ENCODE measurements around the gene PLD5.

The PLD5 gene

GRCh38 chr1:242086706-242087105, 437.8 kb downstream of the PLD5 start:
- no peak overlapping the region for H2BK120ac ChIP-seq (ENCODE audit: low read depth, low read length)
- no peaks in the 10 kb centered on the region for H3K36me3 ChIP-seq (ENCODE audit: control insufficient read depth in 1 of 2, insufficient read depth in 2 of 2, low read depth in 1 of 2, low read length in 2 of 2)
- H3K23ac ChIP-seq (ENCODE audit: low read length in 2 of 2) = no peak overlapping the region
- H4K91ac ChIP-seq (ENCODE audit: low read length) = no peak overlapping the region
- WGBS = 35% methylated on average over 1 of the region's 1 CpG
- H3K18ac ChIP-seq (ENCODE audit: low read depth in 1 of 2, low read length in 2 of 2) = no peak overlapping the region
- H2AFZ ChIP-seq (ENCODE audit: low read depth, low read length) = no peak overlapping the region
- no peak overlapping the region for H3K14ac ChIP-seq (ENCODE audit: low read length in 2 of 2)
- H3K9ac ChIP-seq (ENCODE audit: low read length) = no peak overlapping the region
- no peaks in the 10 kb centered on the region for H3K79me1 ChIP-seq (replicated peaks; ENCODE audit: low read length, poor library complexity, severe bottlenecking)
- no peak overlapping the region for H4K8ac ChIP-seq (ENCODE audit: low read length)
- H3K4me2 ChIP-seq (ENCODE audit: low read length, poor library complexity, severe bottlenecking) = no peak overlapping the region
- no peaks in the 10 kb centered on the region for H3K9me3 ChIP-seq (ENCODE audit: control insufficient read depth, low read length)
- H3K4ac ChIP-seq (ENCODE audit: low read depth in 1 of 2, low read length in 2 of 2) = no peak overlapping the region
- no peak for DNase-seq
- H2BK15ac ChIP-seq (ENCODE audit: low read depth, poor library complexity, severe bottlenecking) = no peak overlapping the region
- H2BK5ac ChIP-seq (ENCODE audit: low read depth, low read length, poor library complexity, severe bottlenecking) = no peak overlapping the region
- no peak overlapping the region for H3K4me3 ChIP-seq (ENCODE audit: insufficient read depth in 1 of 2, low read depth in 1 of 2, low read length in 2 of 2)
- peaks cover 1% of the 10 kb centered on the region for H3K4me1 ChIP-seq (ENCODE audit: control insufficient read depth, insufficient read depth, low read depth, low read length)
- H3K27me3 ChIP-seq (ENCODE audit: control insufficient read depth in 1 of 2, insufficient read depth in 1 of 2, low read length in 2 of 2) = no peaks in the 10 kb centered on the region
- H3K27ac ChIP-seq (ENCODE audit: low read length, poor library complexity, severe bottlenecking) = no peak overlapping the region
- H2BK12ac ChIP-seq (ENCODE audit: low read length in 2 of 2) = no peak overlapping the region
- H2AK5ac ChIP-seq (ENCODE audit: low read length, severe bottlenecking) = no peak overlapping the region

GRCh38 chr1:242086093-242086492, 438.4 kb downstream of the PLD5 start:
- Histone ChIP-seq H2BK12ac (ENCODE audit: low read length in 2 of 2) (no peak overlapping the region), H4K91ac (ENCODE audit: low read length) (no peak overlapping the region), H3K27ac (ENCODE audit: low read length, poor library complexity, severe bottlenecking) (no peak overlapping the region), H3K23ac (ENCODE audit: low read length in 2 of 2) (no peak overlapping the region), H3K4ac (ENCODE audit: low read depth in 1 of 2, low read length in 2 of 2) (no peak overlapping the region), H3K9me3 (ENCODE audit: control insufficient read depth, low read length) (no peaks in the 10 kb centered on the region), H3K4me3 (ENCODE audit: insufficient read depth in 1 of 2, low read depth in 1 of 2, low read length in 2 of 2) (no peak overlapping the region), H3K36me3 (ENCODE audit: control insufficient read depth in 1 of 2, insufficient read depth in 2 of 2, low read depth in 1 of 2, low read length in 2 of 2) (no peaks in the 10 kb centered on the region), H2AFZ (ENCODE audit: low read depth, low read length) (no peak overlapping the region), H2BK120ac (ENCODE audit: low read depth, low read length) (no peak overlapping the region), H3K14ac (ENCODE audit: low read length in 2 of 2) (no peak overlapping the region), H2BK5ac (ENCODE audit: low read depth, low read length, poor library complexity, severe bottlenecking) (no peak overlapping the region), H4K8ac (ENCODE audit: low read length) (no peak overlapping the region), H2BK15ac (ENCODE audit: low read depth, poor library complexity, severe bottlenecking) (no peak overlapping the region), H2AK5ac (ENCODE audit: low read length, severe bottlenecking) (no peak overlapping the region), H3K9ac (ENCODE audit: low read length) (no peak overlapping the region), H3K27me3 (ENCODE audit: control insufficient read depth in 1 of 2, insufficient read depth in 1 of 2, low read length in 2 of 2) (no peaks in the 10 kb centered on the region), H3K79me1 (replicated peaks; ENCODE audit: low read length, poor library complexity, severe bottlenecking) (no peaks in the 10 kb centered on the region), H3K4me1 (ENCODE audit: control insufficient read depth, insufficient read depth, low read depth, low read length) (peaks cover 4% of the 10 kb centered on the region), H3K18ac (ENCODE audit: low read depth in 1 of 2, low read length in 2 of 2) (no peak overlapping the region), H3K4me2 (ENCODE audit: low read length, poor library complexity, severe bottlenecking) (no peak overlapping the region)
- no peak for DNase-seq
- 67% methylated on average over 3 of the region's 3 CpGs for WGBS

GRCh38 chr1:242083742-242084141, 440.8 kb downstream of the PLD5 start:
- Histone ChIP-seq H4K91ac (ENCODE audit: low read length) (no peak overlapping the region), H3K27ac (ENCODE audit: low read length, poor library complexity, severe bottlenecking) (no peak overlapping the region), H3K4me2 (ENCODE audit: low read length, poor library complexity, severe bottlenecking) (no peak overlapping the region), H3K36me3 (ENCODE audit: control insufficient read depth in 1 of 2, insufficient read depth in 2 of 2, low read depth in 1 of 2, low read length in 2 of 2) (no peaks in the 10 kb centered on the region), H3K9me3 (ENCODE audit: control insufficient read depth, low read length) (no peaks in the 10 kb centered on the region), H2BK12ac (ENCODE audit: low read length in 2 of 2) (no peak overlapping the region), H3K4me3 (ENCODE audit: insufficient read depth in 1 of 2, low read depth in 1 of 2, low read length in 2 of 2) (no peak overlapping the region), H2BK5ac (ENCODE audit: low read depth, low read length, poor library complexity, severe bottlenecking) (no peak overlapping the region), H3K23ac (ENCODE audit: low read length in 2 of 2) (no peak overlapping the region), H3K4me1 (ENCODE audit: control insufficient read depth, insufficient read depth, low read depth, low read length) (peaks cover 4% of the 10 kb centered on the region), H3K9ac (ENCODE audit: low read length) (no peak overlapping the region), H3K14ac (ENCODE audit: low read length in 2 of 2) (no peak overlapping the region), H3K79me1 (replicated peaks; ENCODE audit: low read length, poor library complexity, severe bottlenecking) (no peaks in the 10 kb centered on the region), H2AFZ (ENCODE audit: low read depth, low read length) (no peak overlapping the region), H2BK15ac (ENCODE audit: low read depth, poor library complexity, severe bottlenecking) (no peak overlapping the region), H2AK5ac (ENCODE audit: low read length, severe bottlenecking) (no peak overlapping the region), H3K18ac (ENCODE audit: low read depth in 1 of 2, low read length in 2 of 2) (no peak overlapping the region), H3K27me3 (ENCODE audit: control insufficient read depth in 1 of 2, insufficient read depth in 1 of 2, low read length in 2 of 2) (no peaks in the 10 kb centered on the region), H4K8ac (ENCODE audit: low read length) (no peak overlapping the region), H3K4ac (ENCODE audit: low read depth in 1 of 2, low read length in 2 of 2) (no peak overlapping the region), H2BK120ac (ENCODE audit: low read depth, low read length) (no peak overlapping the region)
- WGBS = 60% methylated on average over 2 of the region's 2 CpGs
- DNase-seq = no peak

- no peak overlapping the region for H3K9ac ChIP-seq (ENCODE audit: low read length)
- no peak overlapping the region for H2BK12ac ChIP-seq (ENCODE audit: low read length in 2 of 2)
- DNase-seq = no peak
- no peak overlapping the region for H2BK15ac ChIP-seq (ENCODE audit: low read depth, poor library complexity, severe bottlenecking)
- 88% methylated on average over 1 of the region's 1 CpG for WGBS
- H3K4me2 ChIP-seq (ENCODE audit: low read length, poor library complexity, severe bottlenecking) = no peak overlapping the region
- H3K79me1 ChIP-seq (replicated peaks; ENCODE audit: low read length, poor library complexity, severe bottlenecking) = no peaks in the 10 kb centered on the region
- H3K14ac ChIP-seq (ENCODE audit: low read length in 2 of 2) = no peak overlapping the region
- H2AFZ ChIP-seq (ENCODE audit: low read depth, low read length) = no peak overlapping the region
- no peak overlapping the region for H2AK5ac ChIP-seq (ENCODE audit: low read length, severe bottlenecking)
- H3K4ac ChIP-seq (ENCODE audit: low read depth in 1 of 2, low read length in 2 of 2) = no peak overlapping the region
- H4K8ac ChIP-seq (ENCODE audit: low read length) = no peak overlapping the region
- H3K27me3 ChIP-seq (ENCODE audit: control insufficient read depth in 1 of 2, insufficient read depth in 1 of 2, low read length in 2 of 2) = no peaks in the 10 kb centered on the region
- H3K18ac ChIP-seq (ENCODE audit: low read depth in 1 of 2, low read length in 2 of 2) = no peak overlapping the region
- peaks cover 3% of the 10 kb centered on the region for H3K4me1 ChIP-seq (ENCODE audit: control insufficient read depth, insufficient read depth, low read depth, low read length)
- no peak overlapping the region for H4K91ac ChIP-seq (ENCODE audit: low read length)
- no peak overlapping the region for H2BK5ac ChIP-seq (ENCODE audit: low read depth, low read length, poor library complexity, severe bottlenecking)
- no peaks in the 10 kb centered on the region for H3K9me3 ChIP-seq (ENCODE audit: control insufficient read depth, low read length)
- H3K27ac ChIP-seq (ENCODE audit: low read length, poor library complexity, severe bottlenecking) = no peak overlapping the region
- no peak overlapping the region for H2BK120ac ChIP-seq (ENCODE audit: low read depth, low read length)
- H3K36me3 ChIP-seq (ENCODE audit: control insufficient read depth in 1 of 2, insufficient read depth in 2 of 2, low read depth in 1 of 2, low read length in 2 of 2) = no peaks in the 10 kb centered on the region
- no peak overlapping the region for H3K4me3 ChIP-seq (ENCODE audit: insufficient read depth in 1 of 2, low read depth in 1 of 2, low read length in 2 of 2)
- no peak overlapping the region for H3K23ac ChIP-seq (ENCODE audit: low read length in 2 of 2)
Measured at GRCh38 chr1:242081446-242081845, 443.1 kb downstream of the PLD5 start.

All from mesenchymal stem cell (in vitro differentiated cells and primary cell).